Measurements from ENCODE around the gene FMNL1. TPM values are rescaled to one million over a fixed set of nuclear protein-coding genes. Genes with fewer than 3 reads are reported as not detected.

The FMNL1 gene
- total and polyA plus RNA-seq, 4 donors = 1.5 to 7.4 (median 4.8) TPM

DNA sequence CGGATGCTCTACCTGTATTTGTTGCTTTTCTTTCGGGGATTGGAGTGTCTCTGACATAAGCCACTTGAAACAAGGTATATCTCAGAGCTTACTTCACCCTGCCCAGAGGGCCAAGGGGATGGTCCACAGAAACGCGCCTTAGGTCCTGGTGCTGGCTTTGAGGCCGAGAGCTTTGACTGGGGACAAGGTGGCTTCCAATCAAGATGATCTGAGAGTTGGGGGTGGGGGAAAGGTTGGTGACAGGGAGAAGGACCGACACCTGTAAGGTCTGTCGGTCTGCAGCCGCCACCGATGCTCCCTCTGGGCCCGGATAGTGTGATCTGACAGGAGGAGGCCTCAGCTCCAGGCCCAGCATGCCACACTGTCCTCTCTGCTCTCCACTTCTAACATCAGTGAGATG lies 62.0 kb downstream of the FMNL1 start:
- peaks cover 7 to 31% (median 13%) of the 10 kb centered on the region in 4 donors for H3K36me3 ChIP-seq (ENCODE audit: control insufficient read depth in 4 of 4, insufficient read depth in 3 of 4, low read depth in 1 of 4, low read length in 3 of 4)
- no peaks in the 10 kb centered on the region for H3K9me3 ChIP-seq (ENCODE audit: control insufficient read depth in 4 of 4, low read length in 3 of 4)
- TF ChIP-seq HNF4A (conservative IDR thresholded peaks at IDR 0.05) (no peak), SP1 (IDR thresholded peaks at IDR 0.05) (no peak), ATF3 (IDR thresholded peaks at IDR 0.05) (no peak), RXRA (IDR thresholded peaks at IDR 0.05) (no peak), MAX (IDR thresholded peaks at IDR 0.05) (no peak)
- H3K9ac ChIP-seq (ENCODE audit: low read depth in 1 of 2, low read length in 2 of 2) = no peak overlapping the region
- DNase-seq (ENCODE audit: low spot score) = no peak
- H3K27me3 ChIP-seq (ENCODE audit: control insufficient read depth in 4 of 4, insufficient read depth in 4 of 4, low read length in 3 of 4) = no peaks in the 10 kb centered on the region
- 84% methylated on average over 10 of the region's 10 CpGs for WGBS
- peaks cover 1 to 24% (median 14%) of the 10 kb centered on the region in 4 donors for H3K4me1 ChIP-seq (ENCODE audit: control insufficient read depth in 4 of 4, insufficient read depth in 4 of 4, low read length in 3 of 4)
- no peak overlapping the region for H3K4me3 ChIP-seq (ENCODE audit: low read depth in 1 of 3, low read length in 3 of 3)
- H3K27ac ChIP-seq (ENCODE audit: low read depth in 1 of 2, low read length in 2 of 2) = peak overlapping the region in 1 of 2 donors; percentile 52

GRCh38 chr17:45284176-45285140 lies 62.8 kb downstream of the FMNL1 start:
- no peak for DNase-seq (ENCODE audit: low spot score)
- TF ChIP-seq HNF4G (IDR thresholded peaks at IDR 0.05) (no peak), YY1 (IDR thresholded peaks at IDR 0.05) (peak; percentile 19), RAD21 (IDR thresholded peaks at IDR 0.05) (peak in 1 of 2 donors; percentile 42), MAX (IDR thresholded peaks at IDR 0.05) (no peak), NR2F2 (IDR thresholded peaks at IDR 0.05) (no peak), FOXA2 (IDR thresholded peaks at IDR 0.05) (no peak), SP1 (IDR thresholded peaks at IDR 0.05) (no peak), RXRA (IDR thresholded peaks at IDR 0.05) (peak in 1 of 2 donors; percentile 80), ATF3 (IDR thresholded peaks at IDR 0.05) (no peak), GABPA (IDR thresholded peaks at IDR 0.05 in 1 of 2, conservative IDR thresholded peaks at IDR 0.05 in 1 of 2) (no peak), TAF1 (conservative IDR thresholded peaks at IDR 0.05) (no peak), ZBTB33 (IDR thresholded peaks at IDR 0.05) (no peak), EGR1 (IDR thresholded peaks at IDR 0.05; ENCODE audit: low read depth in 2 of 2) (no peak), FOXA1 (IDR thresholded peaks at IDR 0.05) (no peak), HNF4A (conservative IDR thresholded peaks at IDR 0.05) (peak in 1 of 2 donors; percentile 69), JUND (IDR thresholded peaks at IDR 0.05) (no peak)
- TF ChIP-seq, protein P1, sequence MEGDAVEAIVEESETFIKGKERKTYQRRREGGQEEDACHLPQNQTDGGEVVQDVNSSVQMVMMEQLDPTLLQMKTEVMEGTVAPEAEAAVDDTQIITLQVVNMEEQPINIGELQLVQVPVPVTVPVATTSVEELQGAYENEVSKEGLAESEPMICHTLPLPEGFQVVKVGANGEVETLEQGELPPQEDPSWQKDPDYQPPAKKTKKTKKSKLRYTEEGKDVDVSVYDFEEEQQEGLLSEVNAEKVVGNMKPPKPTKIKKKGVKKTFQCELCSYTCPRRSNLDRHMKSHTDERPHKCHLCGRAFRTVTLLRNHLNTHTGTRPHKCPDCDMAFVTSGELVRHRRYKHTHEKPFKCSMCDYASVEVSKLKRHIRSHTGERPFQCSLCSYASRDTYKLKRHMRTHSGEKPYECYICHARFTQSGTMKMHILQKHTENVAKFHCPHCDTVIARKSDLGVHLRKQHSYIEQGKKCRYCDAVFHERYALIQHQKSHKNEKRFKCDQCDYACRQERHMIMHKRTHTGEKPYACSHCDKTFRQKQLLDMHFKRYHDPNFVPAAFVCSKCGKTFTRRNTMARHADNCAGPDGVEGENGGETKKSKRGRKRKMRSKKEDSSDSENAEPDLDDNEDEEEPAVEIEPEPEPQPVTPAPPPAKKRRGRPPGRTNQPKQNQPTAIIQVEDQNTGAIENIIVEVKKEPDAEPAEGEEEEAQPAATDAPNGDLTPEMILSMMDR (IDR thresholded peaks at IDR 0.05; ENCODE audit: low read depth, low read length, missing input control) = no peak
- TF ChIP-seq, protein P2, sequence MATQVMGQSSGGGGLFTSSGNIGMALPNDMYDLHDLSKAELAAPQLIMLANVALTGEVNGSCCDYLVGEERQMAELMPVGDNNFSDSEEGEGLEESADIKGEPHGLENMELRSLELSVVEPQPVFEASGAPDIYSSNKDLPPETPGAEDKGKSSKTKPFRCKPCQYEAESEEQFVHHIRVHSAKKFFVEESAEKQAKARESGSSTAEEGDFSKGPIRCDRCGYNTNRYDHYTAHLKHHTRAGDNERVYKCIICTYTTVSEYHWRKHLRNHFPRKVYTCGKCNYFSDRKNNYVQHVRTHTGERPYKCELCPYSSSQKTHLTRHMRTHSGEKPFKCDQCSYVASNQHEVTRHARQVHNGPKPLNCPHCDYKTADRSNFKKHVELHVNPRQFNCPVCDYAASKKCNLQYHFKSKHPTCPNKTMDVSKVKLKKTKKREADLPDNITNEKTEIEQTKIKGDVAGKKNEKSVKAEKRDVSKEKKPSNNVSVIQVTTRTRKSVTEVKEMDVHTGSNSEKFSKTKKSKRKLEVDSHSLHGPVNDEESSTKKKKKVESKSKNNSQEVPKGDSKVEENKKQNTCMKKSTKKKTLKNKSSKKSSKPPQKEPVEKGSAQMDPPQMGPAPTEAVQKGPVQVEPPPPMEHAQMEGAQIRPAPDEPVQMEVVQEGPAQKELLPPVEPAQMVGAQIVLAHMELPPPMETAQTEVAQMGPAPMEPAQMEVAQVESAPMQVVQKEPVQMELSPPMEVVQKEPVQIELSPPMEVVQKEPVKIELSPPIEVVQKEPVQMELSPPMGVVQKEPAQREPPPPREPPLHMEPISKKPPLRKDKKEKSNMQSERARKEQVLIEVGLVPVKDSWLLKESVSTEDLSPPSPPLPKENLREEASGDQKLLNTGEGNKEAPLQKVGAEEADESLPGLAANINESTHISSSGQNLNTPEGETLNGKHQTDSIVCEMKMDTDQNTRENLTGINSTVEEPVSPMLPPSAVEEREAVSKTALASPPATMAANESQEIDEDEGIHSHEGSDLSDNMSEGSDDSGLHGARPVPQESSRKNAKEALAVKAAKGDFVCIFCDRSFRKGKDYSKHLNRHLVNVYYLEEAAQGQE (IDR thresholded peaks at IDR 0.05) = no peak
- Histone ChIP-seq H3K9ac (ENCODE audit: low read depth in 1 of 2, low read length in 2 of 2) (no peak overlapping the region), H3K4me3 (ENCODE audit: low read depth in 1 of 3, low read length in 3 of 3) (no peak overlapping the region), H3K4me1 (ENCODE audit: control insufficient read depth in 4 of 4, insufficient read depth in 4 of 4, low read length in 3 of 4) (peaks cover 1 to 29% (median 22%) of the 10 kb centered on the region in 4 donors), H3K27me3 (ENCODE audit: control insufficient read depth in 4 of 4, insufficient read depth in 4 of 4, low read length in 3 of 4) (no peaks in the 10 kb centered on the region), H3K9me3 (ENCODE audit: control insufficient read depth in 4 of 4, low read length in 3 of 4) (no peaks in the 10 kb centered on the region), H3K27ac (ENCODE audit: low read depth in 1 of 2, low read length in 2 of 2) (peak overlapping the region; percentile 11 to 52), H3K36me3 (ENCODE audit: control insufficient read depth in 4 of 4, insufficient read depth in 3 of 4, low read depth in 1 of 4, low read length in 3 of 4) (peaks cover 7 to 33% (median 13%) of the 10 kb centered on the region in 4 donors)
- WGBS = 77% methylated on average over 21 of the region's 21 CpGs

All from liver (tissue), 9 donors.